ENCODE data around the gene SDC3. TPM values are rescaled to one million over a fixed set of nuclear protein-coding genes. Genes with fewer than 3 reads are reported as not detected.
A peak's percentile ranks its signal among the peaks of the same experiment; 100 is the strongest.

Gene SDC3
- total RNA-seq, 6 experiments from 2014 or later, result 13.8 to 45.7 (median 16.2) TPM

GRCh38 chr1:30892671-30893073 lies 15.9 kb downstream of the SDC3 start:
- WGBS (ENCODE audit: insufficient coverage, low coverage, low lambda C conversion rate, missing lambda C conversion rate), result 75% methylated on average over 2 of the region's 6 CpGs
- DNase-seq, result no peak
- Histone ChIP-seq H3K27me3 (no peaks in the 10 kb centered on the region), H3K27ac (no peak overlapping the region), H3K4me1 (no peaks in the 10 kb centered on the region), H3K9me3 (no peaks in the 10 kb centered on the region), H3K4me3 (no peak overlapping the region), H3K36me3 (no peaks in the 10 kb centered on the region)
- peak; percentile 12 to 78 (median 56) for ATAC-seq
- TF ChIP-seq CTCF (IDR thresholded peaks at IDR 0.05), result no peak
- TF ChIP-seq POLR2A (IDR thresholded peaks at IDR 0.05), result no peak
- intact Hi-C loops (cut with DNase I), result no loop called here

GRCh38 chr1:30891227-30891552 lies 17.4 kb downstream of the SDC3 start:
- H3K36me3 ChIP-seq, result no peaks in the 10 kb centered on the region
- 100% methylated on average over 1 of the region's 5 CpGs for WGBS (ENCODE audit: insufficient coverage, low coverage, low lambda C conversion rate, missing lambda C conversion rate)
- DNase-seq (no peak), ATAC-seq (no peak)
- H3K4me1 ChIP-seq, result no peaks in the 10 kb centered on the region
- H3K27me3 ChIP-seq, result no peaks in the 10 kb centered on the region
- no peak overlapping the region for H3K4me3 ChIP-seq
- no peak for TF ChIP-seq POLR2A (IDR thresholded peaks at IDR 0.05)
- no peak for TF ChIP-seq CTCF (IDR thresholded peaks at IDR 0.05)
- H3K9me3 ChIP-seq, result no peaks in the 10 kb centered on the region
- H3K27ac ChIP-seq, result no peak overlapping the region
- intact Hi-C loops (cut with DNase I), result no loop called here

GRCh38 chr1:30890502-30891226 lies 17.9 kb downstream of the SDC3 start:
- no peak for DNase-seq
- Histone ChIP-seq H3K36me3 (no peaks in the 10 kb centered on the region), H3K4me1 (no peaks in the 10 kb centered on the region), H3K9me3 (no peaks in the 10 kb centered on the region), H3K4me3 (no peak overlapping the region), H3K27ac (no peak overlapping the region), H3K27me3 (no peaks in the 10 kb centered on the region)
- TF ChIP-seq CTCF (IDR thresholded peaks at IDR 0.05) (no peak), POLR2A (IDR thresholded peaks at IDR 0.05) (no peak)
- intact Hi-C loops (cut with DNase I), result no loop called here
- ATAC-seq, result no peak
- 82% methylated on average over 3 of the region's 10 CpGs for WGBS (ENCODE audit: insufficient coverage, low coverage, low lambda C conversion rate, missing lambda C conversion rate)

- WGBS (ENCODE audit: insufficient coverage, low coverage, low lambda C conversion rate, missing lambda C conversion rate), result 95% methylated on average over 5 of the region's 5 CpGs
- TF ChIP-seq CTCF (IDR thresholded peaks at IDR 0.05) (no peak), POLR2A (IDR thresholded peaks at IDR 0.05) (no peak)
- Histone ChIP-seq H3K4me3 (no peak overlapping the region), H3K36me3 (no peaks in the 10 kb centered on the region), H3K9me3 (no peaks in the 10 kb centered on the region), H3K27ac (no peak overlapping the region), H3K4me1 (no peaks in the 10 kb centered on the region), H3K27me3 (no peaks in the 10 kb centered on the region)
- intact Hi-C loops (cut with DNase I), result loop anchor here in 1 of 2 donors (10.0 kb wide), 1 partner anchor 1295 kb away; no protein-coding TSS in a partner anchor
- ATAC-seq (no peak), DNase-seq (no peak)
Observed at GRCh38 chr1:30889511-30889910, 19.0 kb downstream of the SDC3 start.

Data from right lobe of liver (tissue), 6 donors.